Measurements from ENCODE around the gene FREM3.

- no peak for TF ChIP-seq CTCF (IDR thresholded peaks at IDR 0.05)
- no peak for TF ChIP-seq POLR2A (IDR thresholded peaks at IDR 0.05)
These were observed 66.6 kb downstream of the FREM3 start for GRCh38 chr4:143633833-143634232.

Data from uterus (tissue), 2 donors.